Osteocyte (in vitro differentiated cells): ENCODE measurements around the gene CASR. TPM values are rescaled to one million over a fixed set of nuclear protein-coding genes. Genes with fewer than 3 reads are reported as not detected.

ENCODE experiments used
- DNase-seq: peaks from one replicate; pipeline ENCODE4 v3.0.0; 2021; ENCODE audit warnings: mixed read lengths; ENCODE audit not compliant: unreplicated experiment; ENCODE audit errors: extremely low spot score
- H3K27ac Mint-ChIP-seq: one replicate; pipeline ENCODE4 v1.8.0; 2021; ENCODE audit warnings: mild to moderate bottlenecking, mixed read lengths; ENCODE audit not compliant: unreplicated experiment
- H3K27me3 Mint-ChIP-seq: one replicate; pipeline ENCODE4 v1.8.0; 2021; ENCODE audit warnings: mixed read lengths; ENCODE audit not compliant: unreplicated experiment
- H3K36me3 Mint-ChIP-seq: one replicate; pipeline ENCODE4 v1.8.0; 2021; ENCODE audit warnings: mixed read lengths; ENCODE audit not compliant: unreplicated experiment
- H3K4me1 Mint-ChIP-seq: one replicate; pipeline ENCODE4 v1.8.0; 2021; ENCODE audit warnings: mixed read lengths; ENCODE audit not compliant: unreplicated experiment
- H3K4me3 Mint-ChIP-seq: one replicate; pipeline ENCODE4 v1.8.0; 2021; ENCODE audit warnings: mild to moderate bottlenecking, moderate library complexity, mixed read lengths; ENCODE audit not compliant: unreplicated experiment
- H3K9me3 Mint-ChIP-seq: one replicate; pipeline ENCODE4 v1.8.0; 2021; ENCODE audit warnings: mixed read lengths; ENCODE audit not compliant: unreplicated experiment
- total RNA-seq: library from RNA; stranded (reverse); gene quantifications from 2 replicates; pipeline ENCODE4 v1.2.1, GENCODE V29; 2021
- TF ChIP-seq, protein P1 (sequence below): fragments of 200-600 bp; sonication (generic); IDR thresholded peaks from 2 replicates; pipeline ENCODE4 v1.5.0; 2021; ENCODE audit warnings: antibody characterized with exemption, mild to moderate bottlenecking, moderate library complexity

Gene CASR
- total RNA-seq, 1 donor from 2014 or later: not detected

DNA sequence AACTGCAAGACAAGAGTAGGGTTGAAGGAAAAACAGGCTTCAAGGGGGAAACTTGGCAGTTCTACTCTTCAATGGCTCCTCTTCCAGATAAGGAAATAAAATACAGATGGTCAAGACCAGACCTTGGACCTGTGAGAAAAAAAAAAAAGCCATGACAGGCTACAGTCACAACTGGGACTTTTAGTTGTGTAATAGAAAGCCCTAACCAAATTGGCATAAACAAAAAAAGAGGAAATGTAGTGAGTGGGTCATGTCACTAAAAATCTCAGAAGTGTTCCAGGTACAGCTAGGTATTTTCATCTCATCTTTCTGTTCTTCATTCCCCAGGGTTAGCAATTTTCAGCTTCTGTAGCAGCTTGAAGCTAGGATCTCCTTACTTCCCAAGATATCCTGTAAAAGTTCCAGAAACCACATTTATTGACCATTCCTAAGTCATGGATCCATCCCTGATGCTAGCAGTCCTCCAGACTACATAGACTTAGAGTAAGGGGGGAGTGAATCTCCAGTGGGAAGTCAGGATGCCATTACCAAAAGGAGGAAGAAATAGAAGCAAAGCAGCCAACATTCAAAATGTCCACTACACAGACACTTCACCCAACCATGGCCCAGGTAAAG lies 80.6 kb downstream of the CASR start:
- no peak for DNase-seq
- H3K4me3 Mint-ChIP-seq: no peak overlapping the region
- H3K4me1 Mint-ChIP-seq: no peaks in the 10 kb centered on the region
- H3K27ac Mint-ChIP-seq: no peak overlapping the region
- TF ChIP-seq, protein P1, sequence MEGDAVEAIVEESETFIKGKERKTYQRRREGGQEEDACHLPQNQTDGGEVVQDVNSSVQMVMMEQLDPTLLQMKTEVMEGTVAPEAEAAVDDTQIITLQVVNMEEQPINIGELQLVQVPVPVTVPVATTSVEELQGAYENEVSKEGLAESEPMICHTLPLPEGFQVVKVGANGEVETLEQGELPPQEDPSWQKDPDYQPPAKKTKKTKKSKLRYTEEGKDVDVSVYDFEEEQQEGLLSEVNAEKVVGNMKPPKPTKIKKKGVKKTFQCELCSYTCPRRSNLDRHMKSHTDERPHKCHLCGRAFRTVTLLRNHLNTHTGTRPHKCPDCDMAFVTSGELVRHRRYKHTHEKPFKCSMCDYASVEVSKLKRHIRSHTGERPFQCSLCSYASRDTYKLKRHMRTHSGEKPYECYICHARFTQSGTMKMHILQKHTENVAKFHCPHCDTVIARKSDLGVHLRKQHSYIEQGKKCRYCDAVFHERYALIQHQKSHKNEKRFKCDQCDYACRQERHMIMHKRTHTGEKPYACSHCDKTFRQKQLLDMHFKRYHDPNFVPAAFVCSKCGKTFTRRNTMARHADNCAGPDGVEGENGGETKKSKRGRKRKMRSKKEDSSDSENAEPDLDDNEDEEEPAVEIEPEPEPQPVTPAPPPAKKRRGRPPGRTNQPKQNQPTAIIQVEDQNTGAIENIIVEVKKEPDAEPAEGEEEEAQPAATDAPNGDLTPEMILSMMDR: no peak
- no peaks in the 10 kb centered on the region for H3K9me3 Mint-ChIP-seq
- H3K36me3 Mint-ChIP-seq: no peaks in the 10 kb centered on the region
- peaks cover 14% of the 10 kb centered on the region for H3K27me3 Mint-ChIP-seq

GRCh38 chr3:122265957-122266356 lies 82.5 kb downstream of the CASR start:
- H3K36me3 Mint-ChIP-seq: no peaks in the 10 kb centered on the region
- H3K4me1 Mint-ChIP-seq: no peaks in the 10 kb centered on the region
- H3K9me3 Mint-ChIP-seq: no peaks in the 10 kb centered on the region
- TF ChIP-seq, protein P1: no peak
- no peak overlapping the region for H3K4me3 Mint-ChIP-seq
- peaks cover 16% of the 10 kb centered on the region for H3K27me3 Mint-ChIP-seq
- DNase-seq: no peak
- no peak overlapping the region for H3K27ac Mint-ChIP-seq

- Mint-ChIP-seq H3K9me3 (no peaks in the 10 kb centered on the region), H3K36me3 (no peaks in the 10 kb centered on the region), H3K27me3 (peaks cover 25% of the 10 kb centered on the region), H3K4me1 (no peaks in the 10 kb centered on the region), H3K4me3 (no peak overlapping the region), H3K27ac (no peak overlapping the region)
- no peak for DNase-seq
- TF ChIP-seq, protein P1: no peak
Measured at GRCh38 chr3:122268257-122269024, 85.0 kb downstream of the CASR start.

GRCh38 chr3:122269045-122269444 lies 85.6 kb downstream of the CASR start:
- no peak for DNase-seq
- Mint-ChIP-seq H3K36me3 (no peaks in the 10 kb centered on the region), H3K27ac (no peak overlapping the region), H3K9me3 (no peaks in the 10 kb centered on the region), H3K4me1 (no peaks in the 10 kb centered on the region), H3K4me3 (no peak overlapping the region), H3K27me3 (peaks cover 25% of the 10 kb centered on the region)
- TF ChIP-seq, protein P1: no peak

- H3K36me3 Mint-ChIP-seq: no peaks in the 10 kb centered on the region
- H3K4me3 Mint-ChIP-seq: no peak overlapping the region
- H3K9me3 Mint-ChIP-seq: no peaks in the 10 kb centered on the region
- TF ChIP-seq, protein P1: no peak
- H3K27ac Mint-ChIP-seq: no peak overlapping the region
- no peaks in the 10 kb centered on the region for H3K4me1 Mint-ChIP-seq
- peaks cover 11% of the 10 kb centered on the region for H3K27me3 Mint-ChIP-seq
- no peak for DNase-seq
Measured at GRCh38 chr3:122271246-122271898, 87.9 kb downstream of the CASR start.
